Measurements from ENCODE around the gene NSUN3. TPM values are rescaled to one million over a fixed set of nuclear protein-coding genes. Genes with fewer than 3 reads are reported as not detected.

NSUN3 gene
- total RNA-seq, 1 donor from 2014 or later: 10.7 TPM

DNA sequence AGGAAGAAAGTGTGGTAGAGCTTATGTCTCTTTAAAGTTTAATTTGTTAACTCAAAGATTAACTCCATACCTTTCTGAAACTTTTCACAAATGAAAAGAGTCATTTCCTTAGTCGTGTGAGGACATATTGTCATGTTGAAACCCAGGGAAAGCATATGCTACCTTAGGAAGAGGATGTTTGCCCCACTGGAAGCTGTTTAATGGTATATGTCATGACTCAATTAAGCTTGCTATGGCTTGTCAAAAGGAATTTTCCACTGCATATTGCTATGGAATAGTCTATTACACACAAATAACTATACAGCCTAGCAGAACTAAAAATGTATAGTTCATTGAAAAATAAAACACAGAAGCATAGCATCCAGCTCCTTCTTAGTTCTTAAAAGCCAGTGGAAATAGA is 69.9 kb downstream of the NSUN3 start:
- no peak overlapping the region for H3K4me3 Mint-ChIP-seq

DNA sequence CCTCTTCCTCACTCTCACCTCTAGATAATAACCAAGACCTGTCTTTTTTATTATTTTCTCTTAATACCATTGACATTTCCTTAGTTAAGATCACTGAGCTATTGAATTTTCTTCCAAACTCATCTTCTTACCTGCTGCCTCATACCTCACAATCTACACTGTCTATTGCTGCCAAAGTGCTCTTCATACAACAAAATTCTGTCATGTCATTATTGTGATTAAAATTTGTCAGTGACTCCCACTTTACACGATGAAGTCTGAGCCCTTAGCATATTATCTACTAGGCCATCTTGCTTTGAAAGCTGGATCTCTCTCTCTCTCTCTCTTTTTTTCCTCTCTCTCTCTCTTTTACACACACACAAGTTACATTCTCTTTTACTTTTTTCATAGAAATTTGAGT is 73.3 kb downstream of the NSUN3 start:
- TF ChIP-seq, protein P1, sequence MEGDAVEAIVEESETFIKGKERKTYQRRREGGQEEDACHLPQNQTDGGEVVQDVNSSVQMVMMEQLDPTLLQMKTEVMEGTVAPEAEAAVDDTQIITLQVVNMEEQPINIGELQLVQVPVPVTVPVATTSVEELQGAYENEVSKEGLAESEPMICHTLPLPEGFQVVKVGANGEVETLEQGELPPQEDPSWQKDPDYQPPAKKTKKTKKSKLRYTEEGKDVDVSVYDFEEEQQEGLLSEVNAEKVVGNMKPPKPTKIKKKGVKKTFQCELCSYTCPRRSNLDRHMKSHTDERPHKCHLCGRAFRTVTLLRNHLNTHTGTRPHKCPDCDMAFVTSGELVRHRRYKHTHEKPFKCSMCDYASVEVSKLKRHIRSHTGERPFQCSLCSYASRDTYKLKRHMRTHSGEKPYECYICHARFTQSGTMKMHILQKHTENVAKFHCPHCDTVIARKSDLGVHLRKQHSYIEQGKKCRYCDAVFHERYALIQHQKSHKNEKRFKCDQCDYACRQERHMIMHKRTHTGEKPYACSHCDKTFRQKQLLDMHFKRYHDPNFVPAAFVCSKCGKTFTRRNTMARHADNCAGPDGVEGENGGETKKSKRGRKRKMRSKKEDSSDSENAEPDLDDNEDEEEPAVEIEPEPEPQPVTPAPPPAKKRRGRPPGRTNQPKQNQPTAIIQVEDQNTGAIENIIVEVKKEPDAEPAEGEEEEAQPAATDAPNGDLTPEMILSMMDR (conservative IDR thresholded peaks at IDR 0.05): no peak
- DNase-seq (ENCODE audit: extremely low spot score, unreplicated experiment): no peak
- H3K4me1 Mint-ChIP-seq (ENCODE audit: unreplicated experiment): peaks cover 11% of the 10 kb centered on the region
- no peaks in the 10 kb centered on the region for H3K36me3 Mint-ChIP-seq
- no peaks in the 10 kb centered on the region for H3K27me3 Mint-ChIP-seq
- H3K4me3 Mint-ChIP-seq: no peak overlapping the region
- no peaks in the 10 kb centered on the region for H3K9me3 Mint-ChIP-seq
- H3K27ac Mint-ChIP-seq: no peak overlapping the region

More for the DNA sequence above, 69.9 kb downstream of the NSUN3 start:
- Mint-ChIP-seq H3K27me3 (no peaks in the 10 kb centered on the region), H3K4me1 (ENCODE audit: unreplicated experiment) (no peaks in the 10 kb centered on the region), H3K27ac (no peak overlapping the region), H3K36me3 (peaks cover 8% of the 10 kb centered on the region), H3K9me3 (no peaks in the 10 kb centered on the region)
- no peak for DNase-seq (ENCODE audit: extremely low spot score, unreplicated experiment)
- TF ChIP-seq, protein P1 (conservative IDR thresholded peaks at IDR 0.05): no peak

DNA sequence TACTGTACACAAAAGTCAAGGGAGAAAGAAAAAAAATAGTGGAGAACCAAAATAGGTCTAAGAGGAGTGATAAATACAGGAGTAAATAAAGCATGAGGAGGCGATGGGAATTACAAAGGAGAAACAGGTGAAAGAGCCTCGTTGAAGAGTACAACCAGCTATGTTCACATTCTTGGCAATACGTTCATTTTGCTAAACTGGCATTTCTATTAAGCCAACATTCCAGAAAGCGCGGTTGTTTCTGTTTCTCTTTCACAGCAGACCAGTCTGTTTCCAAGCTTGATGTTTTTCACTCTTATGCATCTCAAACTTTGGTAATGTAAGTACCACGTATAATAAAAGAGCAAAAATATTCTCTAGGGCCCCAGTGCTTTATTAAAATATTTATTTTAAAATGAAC is 74.5 kb downstream of the NSUN3 start:
- Mint-ChIP-seq H3K9me3 (no peaks in the 10 kb centered on the region), H3K27ac (no peak overlapping the region), H3K36me3 (no peaks in the 10 kb centered on the region), H3K4me1 (ENCODE audit: unreplicated experiment) (peaks cover 11% of the 10 kb centered on the region), H3K27me3 (no peaks in the 10 kb centered on the region), H3K4me3 (no peak overlapping the region)
- TF ChIP-seq, protein P1 (conservative IDR thresholded peaks at IDR 0.05): no peak
- DNase-seq (ENCODE audit: extremely low spot score, unreplicated experiment): no peak

DNA sequence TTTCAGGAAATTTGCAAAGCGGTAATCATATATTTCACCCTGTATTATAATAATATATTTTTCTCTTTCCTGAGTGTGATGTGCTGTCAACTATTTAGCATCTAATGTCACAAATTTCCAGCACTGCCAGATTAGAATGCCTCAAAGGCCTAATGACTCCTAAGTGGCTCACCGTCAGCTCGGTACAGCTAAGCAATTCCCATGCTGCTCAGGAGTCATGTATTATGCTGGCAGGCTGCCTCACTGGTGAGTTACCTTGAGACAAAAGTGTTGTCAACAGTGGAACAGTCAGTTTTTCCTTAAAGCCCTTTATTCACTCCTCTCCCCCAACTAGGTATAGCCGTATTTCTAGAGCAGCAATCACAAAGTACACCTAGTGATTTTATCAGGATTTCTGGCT is 83.6 kb downstream of the NSUN3 start:
- Mint-ChIP-seq H3K36me3 (no peaks in the 10 kb centered on the region), H3K9me3 (peaks cover 4% of the 10 kb centered on the region), H3K4me1 (ENCODE audit: unreplicated experiment) (no peaks in the 10 kb centered on the region), H3K4me3 (no peak overlapping the region), H3K27me3 (no peaks in the 10 kb centered on the region), H3K27ac (no peak overlapping the region)
- no peak for DNase-seq (ENCODE audit: extremely low spot score, unreplicated experiment)
- TF ChIP-seq, protein P1 (conservative IDR thresholded peaks at IDR 0.05): no peak

DNA sequence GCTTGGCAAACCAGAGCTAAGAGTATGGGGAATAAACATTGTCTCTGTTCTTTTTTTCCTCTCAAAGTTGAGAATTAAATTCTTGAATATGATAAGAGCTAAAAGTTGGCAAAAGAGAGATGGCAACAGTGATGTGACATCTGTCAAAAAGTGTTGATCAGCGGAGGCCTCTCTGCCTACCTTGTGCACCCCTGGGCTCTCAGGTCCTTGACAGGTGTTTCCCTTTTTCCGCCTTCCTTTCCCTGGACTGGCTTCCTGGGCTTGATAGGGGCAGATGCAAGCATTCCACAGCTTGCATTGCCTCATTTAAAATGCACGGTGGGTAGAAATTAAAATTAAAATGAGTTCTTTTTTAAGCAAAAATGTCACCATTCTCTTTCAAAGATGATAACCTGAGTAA is 84.2 kb downstream of the NSUN3 start:
- H3K4me1 Mint-ChIP-seq (ENCODE audit: unreplicated experiment): no peaks in the 10 kb centered on the region
- no peak overlapping the region for H3K27ac Mint-ChIP-seq
- no peak overlapping the region for H3K4me3 Mint-ChIP-seq
- H3K36me3 Mint-ChIP-seq: no peaks in the 10 kb centered on the region
- no peak for DNase-seq (ENCODE audit: extremely low spot score, unreplicated experiment)
- no peaks in the 10 kb centered on the region for H3K27me3 Mint-ChIP-seq
- H3K9me3 Mint-ChIP-seq: peaks cover 4% of the 10 kb centered on the region
- TF ChIP-seq, protein P1 (conservative IDR thresholded peaks at IDR 0.05): no peak

DNA sequence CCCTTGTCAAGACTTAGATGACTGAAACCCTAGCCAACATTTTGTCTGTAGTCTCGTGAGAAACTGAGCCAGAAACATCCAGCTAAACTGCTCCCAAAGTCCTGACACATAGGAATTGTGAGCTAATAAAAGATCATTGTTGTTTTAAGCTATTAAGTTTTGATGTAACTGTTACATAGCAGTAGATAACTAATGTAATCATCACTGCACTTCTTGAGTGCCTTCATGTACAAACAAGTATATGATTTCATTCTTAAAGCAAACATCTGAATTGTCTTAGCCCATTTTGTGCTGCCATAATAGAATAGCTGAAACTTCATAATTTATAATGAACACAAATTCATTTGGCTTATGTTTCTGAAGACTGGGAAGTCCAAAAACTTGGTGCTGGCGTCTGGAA is 87.3 kb downstream of the NSUN3 start:
- Mint-ChIP-seq H3K4me3 (no peak overlapping the region), H3K27me3 (no peaks in the 10 kb centered on the region), H3K9me3 (peaks cover 4% of the 10 kb centered on the region), H3K4me1 (ENCODE audit: unreplicated experiment) (no peaks in the 10 kb centered on the region), H3K36me3 (no peaks in the 10 kb centered on the region), H3K27ac (no peak overlapping the region)
- no peak for DNase-seq (ENCODE audit: extremely low spot score, unreplicated experiment)
- TF ChIP-seq, protein P1 (conservative IDR thresholded peaks at IDR 0.05): no peak
